VCaP (cell line): ENCODE measurements around the gene DERL3.

Experiments used
- H3K27ac ChIP-seq: fragments of 450-650 bp; 2 replicates; pipeline ENCODE4 v1.5.1; 2017
- TF ChIP-seq, protein P1 (sequence below): fragments of 450-650 bp; conservative IDR thresholded peaks from 2 replicates; pipeline ENCODE4 v1.5.1; 2017; ENCODE audit warnings: mild to moderate bottlenecking, moderate library complexity

DERL3 gene

DNA sequence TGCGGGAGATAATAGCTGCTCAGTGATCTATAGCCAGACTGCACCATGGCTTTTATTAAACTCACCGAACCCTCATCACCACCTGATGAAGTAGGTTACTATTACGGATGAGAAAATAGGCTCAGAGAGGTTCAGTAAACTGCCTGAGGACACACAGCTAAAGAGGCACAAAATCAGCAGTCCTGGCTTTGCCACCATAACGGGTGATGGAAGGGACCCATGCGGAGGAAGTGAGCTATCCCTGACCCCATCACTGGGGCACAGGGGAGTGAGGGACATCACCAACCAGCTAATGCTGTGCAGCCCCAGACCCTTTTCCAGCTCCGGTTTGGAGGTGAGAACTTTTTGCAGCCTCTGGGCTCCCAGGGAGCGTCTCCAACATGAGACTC lies 7.3 kb upstream of the DERL3 start:
- TF ChIP-seq, protein P1, sequence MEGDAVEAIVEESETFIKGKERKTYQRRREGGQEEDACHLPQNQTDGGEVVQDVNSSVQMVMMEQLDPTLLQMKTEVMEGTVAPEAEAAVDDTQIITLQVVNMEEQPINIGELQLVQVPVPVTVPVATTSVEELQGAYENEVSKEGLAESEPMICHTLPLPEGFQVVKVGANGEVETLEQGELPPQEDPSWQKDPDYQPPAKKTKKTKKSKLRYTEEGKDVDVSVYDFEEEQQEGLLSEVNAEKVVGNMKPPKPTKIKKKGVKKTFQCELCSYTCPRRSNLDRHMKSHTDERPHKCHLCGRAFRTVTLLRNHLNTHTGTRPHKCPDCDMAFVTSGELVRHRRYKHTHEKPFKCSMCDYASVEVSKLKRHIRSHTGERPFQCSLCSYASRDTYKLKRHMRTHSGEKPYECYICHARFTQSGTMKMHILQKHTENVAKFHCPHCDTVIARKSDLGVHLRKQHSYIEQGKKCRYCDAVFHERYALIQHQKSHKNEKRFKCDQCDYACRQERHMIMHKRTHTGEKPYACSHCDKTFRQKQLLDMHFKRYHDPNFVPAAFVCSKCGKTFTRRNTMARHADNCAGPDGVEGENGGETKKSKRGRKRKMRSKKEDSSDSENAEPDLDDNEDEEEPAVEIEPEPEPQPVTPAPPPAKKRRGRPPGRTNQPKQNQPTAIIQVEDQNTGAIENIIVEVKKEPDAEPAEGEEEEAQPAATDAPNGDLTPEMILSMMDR, result no peak
- no peak overlapping the region for H3K27ac ChIP-seq

DNA sequence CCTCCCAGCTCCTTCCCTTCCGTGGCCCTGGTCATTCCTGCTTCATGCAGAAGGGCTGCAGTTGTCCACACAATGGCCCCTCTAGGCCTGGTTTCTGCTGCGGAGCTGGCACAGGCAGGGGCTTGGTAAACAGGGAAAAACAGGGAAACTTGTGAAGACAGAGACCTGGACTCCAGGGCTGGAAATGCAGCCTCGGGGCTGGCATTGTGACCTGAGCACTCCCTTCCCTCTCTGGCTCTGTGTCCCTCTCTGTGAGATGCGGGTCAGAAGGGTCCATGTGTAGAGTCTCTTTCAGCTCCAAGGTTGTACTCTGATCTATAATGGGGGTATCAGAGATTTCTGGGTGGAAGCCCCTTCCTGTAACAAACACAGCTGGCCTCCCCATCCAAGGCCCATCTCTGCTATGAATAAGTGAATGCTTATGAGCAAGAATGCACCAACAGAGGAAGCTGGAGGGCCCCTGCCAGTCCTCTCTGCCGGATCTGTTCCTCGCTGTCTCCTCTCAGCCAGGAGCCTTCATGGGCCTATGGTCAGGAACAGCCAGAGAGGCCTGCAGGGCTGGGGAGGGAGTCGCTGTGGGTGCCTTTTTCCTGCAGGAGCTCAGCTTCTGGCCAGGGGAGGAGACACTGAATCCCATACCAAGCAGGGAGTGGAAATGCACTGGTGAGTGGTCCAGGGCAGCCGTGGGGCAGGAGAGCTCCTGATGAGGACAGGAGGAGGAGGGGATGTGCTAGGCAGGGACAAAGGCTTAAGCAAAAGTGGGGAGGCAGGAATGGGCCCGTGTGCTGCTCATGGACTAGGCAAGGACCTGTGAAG lies 6.7 kb upstream of the DERL3 start:
- TF ChIP-seq, protein P1, result no peak
- H3K27ac ChIP-seq, result no peak overlapping the region

- TF ChIP-seq, protein P1, result no peak
- H3K27ac ChIP-seq, result no peak overlapping the region
Measured at GRCh38 chr22:23844739-23845202, 6.0 kb upstream of the DERL3 start.

DNA sequence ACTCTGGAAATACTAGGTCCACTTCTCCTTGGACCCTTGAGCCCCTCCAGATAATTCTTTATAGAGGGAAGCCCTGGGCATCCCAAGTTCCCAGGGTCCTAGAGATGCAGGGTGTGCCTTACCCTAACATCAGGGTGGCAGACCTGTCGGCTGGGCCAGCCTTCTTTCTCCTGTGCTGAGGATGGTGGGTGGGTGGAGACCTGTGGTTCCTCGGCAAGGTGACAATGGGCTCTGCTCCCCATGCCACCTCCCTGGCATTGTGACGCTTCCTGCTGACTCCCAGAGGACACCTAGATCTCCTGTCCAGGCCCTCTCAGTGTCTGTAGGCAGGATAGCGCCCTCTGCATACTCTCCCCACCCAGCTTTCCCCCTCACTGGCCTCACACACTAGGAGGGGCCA lies 3.8 kb upstream of the DERL3 start:
- TF ChIP-seq, protein P1, result no peak
- H3K27ac ChIP-seq, result no peak overlapping the region

GRCh38 chr22:23841736-23842445 lies 3.1 kb upstream of the DERL3 start:
- H3K27ac ChIP-seq, result no peak overlapping the region
- TF ChIP-seq, protein P1, result no peak

DNA sequence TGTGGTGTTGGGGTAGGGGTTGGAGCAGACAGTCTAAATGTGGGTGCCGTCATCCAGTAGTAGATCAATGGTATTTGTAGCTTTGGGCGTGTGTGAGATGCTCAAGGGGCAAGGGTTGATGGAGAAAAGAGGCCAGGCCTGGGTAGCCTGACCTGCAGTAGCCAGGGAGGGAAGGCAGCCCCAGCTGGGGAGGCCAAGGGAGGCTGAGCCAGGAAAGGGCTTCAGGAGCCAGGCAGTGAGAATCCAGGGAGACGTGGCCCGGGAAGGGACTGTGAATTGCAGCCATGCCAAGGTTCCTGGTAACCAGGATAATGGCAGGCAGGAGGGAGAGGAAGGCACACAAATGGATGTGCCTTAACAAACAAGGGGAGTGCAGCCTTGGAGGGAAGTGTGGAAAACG lies 2.5 kb upstream of the DERL3 start:
- H3K27ac ChIP-seq, result no peak overlapping the region
- TF ChIP-seq, protein P1, result no peak

DNA sequence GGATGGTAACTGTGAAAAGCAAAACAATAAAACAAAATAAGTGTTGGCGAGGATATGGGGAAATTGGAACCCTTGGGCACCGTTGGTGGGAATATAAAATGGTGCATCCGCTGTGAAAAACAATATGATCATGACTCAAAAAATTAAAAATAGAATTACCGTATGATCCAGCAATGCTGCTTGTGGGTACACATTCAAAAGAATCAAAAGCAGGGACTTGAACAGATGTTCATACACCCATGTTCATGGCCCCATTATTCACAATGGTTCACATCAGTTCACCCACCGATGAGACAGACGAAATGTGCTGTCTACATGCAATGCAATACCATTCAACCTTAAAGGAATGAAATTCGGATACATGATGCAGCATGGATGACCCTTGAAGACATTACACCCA lies 1.2 kb upstream of the DERL3 start:
- TF ChIP-seq, protein P1, result no peak
- no peak overlapping the region for H3K27ac ChIP-seq
